DOHH2 (cell line): ENCODE data around the gene KDM6A.

Experiments
- EZH2phosphoT487 ChIP-seq: fragments of 200-600 bp; sonication (generic); IDR thresholded peaks from 2 replicates; pipeline ENCODE4 v1.6.1; 2017; ENCODE audit warnings: borderline replicate concordance, mild to moderate bottlenecking, antibody characterized with exemption, low read length, moderate library complexity, mixed read lengths
- TF ChIP-seq, protein P1 (sequence below): fragments of 200-600 bp; sonication (generic); IDR thresholded peaks from one replicate; pipeline ENCODE4 v1.5.1; 2014; ENCODE audit warnings: antibody characterized with exemption, mild to moderate bottlenecking, low read depth, low read length; ENCODE audit not compliant: poor library complexity, severe bottlenecking

DNA sequence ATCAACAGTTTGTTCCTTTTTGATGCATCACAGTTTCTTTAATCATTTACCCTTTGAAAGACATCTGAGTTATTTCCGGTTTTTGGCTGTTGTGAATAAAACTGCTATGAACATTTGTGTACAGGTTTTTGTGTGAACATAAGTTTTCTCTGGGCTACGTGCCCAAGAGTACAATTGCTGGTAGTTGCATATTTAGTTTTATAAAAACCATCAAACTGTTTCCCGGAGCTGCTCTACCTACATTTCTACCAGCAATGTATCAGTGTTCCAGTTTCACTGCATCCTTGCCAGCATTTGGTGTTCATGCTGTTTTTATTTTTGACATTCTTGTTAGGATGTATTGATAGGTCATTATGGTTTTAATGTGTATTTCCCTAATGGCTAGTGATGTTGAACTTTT is 17.3 kb downstream of the KDM6A start:
- TF ChIP-seq, protein P1, sequence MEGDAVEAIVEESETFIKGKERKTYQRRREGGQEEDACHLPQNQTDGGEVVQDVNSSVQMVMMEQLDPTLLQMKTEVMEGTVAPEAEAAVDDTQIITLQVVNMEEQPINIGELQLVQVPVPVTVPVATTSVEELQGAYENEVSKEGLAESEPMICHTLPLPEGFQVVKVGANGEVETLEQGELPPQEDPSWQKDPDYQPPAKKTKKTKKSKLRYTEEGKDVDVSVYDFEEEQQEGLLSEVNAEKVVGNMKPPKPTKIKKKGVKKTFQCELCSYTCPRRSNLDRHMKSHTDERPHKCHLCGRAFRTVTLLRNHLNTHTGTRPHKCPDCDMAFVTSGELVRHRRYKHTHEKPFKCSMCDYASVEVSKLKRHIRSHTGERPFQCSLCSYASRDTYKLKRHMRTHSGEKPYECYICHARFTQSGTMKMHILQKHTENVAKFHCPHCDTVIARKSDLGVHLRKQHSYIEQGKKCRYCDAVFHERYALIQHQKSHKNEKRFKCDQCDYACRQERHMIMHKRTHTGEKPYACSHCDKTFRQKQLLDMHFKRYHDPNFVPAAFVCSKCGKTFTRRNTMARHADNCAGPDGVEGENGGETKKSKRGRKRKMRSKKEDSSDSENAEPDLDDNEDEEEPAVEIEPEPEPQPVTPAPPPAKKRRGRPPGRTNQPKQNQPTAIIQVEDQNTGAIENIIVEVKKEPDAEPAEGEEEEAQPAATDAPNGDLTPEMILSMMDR = no peak
- TF ChIP-seq EZH2phosphoT487 = no peak
